HG03457 (cell line): ENCODE data around the gene SNORC.
"Not testable (repeated sequence)": the region's sequence is repeated elsewhere in the genome, so short reads cannot be mapped to it uniquely, and the experiment has no call there.

Experiments
- ATAC-seq: cut with Tn5 transposase; IDR thresholded peaks from one replicate; pipeline ENCODE4 v1.9.1; 2021; ENCODE audit warnings: moderate number of reproducible peaks; ENCODE audit not compliant: unreplicated experiment

Gene SNORC

GRCh38 chr2:232896111-232896510, 26.0 kb downstream of the SNORC start:
- no peak for ATAC-seq

- ATAC-seq, result no peak
Observed at GRCh38 chr2:232896720-232897597, 26.9 kb downstream of the SNORC start.

- no peak for ATAC-seq
Observed at GRCh38 chr2:232897598-232898408, 27.7 kb downstream of the SNORC start.

- ATAC-seq, result no peak
Observed at GRCh38 chr2:232898592-232899543, 28.8 kb downstream of the SNORC start.

GRCh38 chr2:232900811-232901735, 31.0 kb downstream of the SNORC start:
- ATAC-seq, result no peak

GRCh38 chr2:232901736-232902578, 31.9 kb downstream of the SNORC start:
- no peak for ATAC-seq

- ATAC-seq, result no peak
Observed at GRCh38 chr2:232903989-232904388, 33.9 kb downstream of the SNORC start.

GRCh38 chr2:232906867-232907717, 37.0 kb downstream of the SNORC start:
- not testable (repeated sequence) for ATAC-seq

GRCh38 chr2:232907718-232908085, 37.6 kb downstream of the SNORC start:
- not testable (repeated sequence) for ATAC-seq

GRCh38 chr2:232908695-232909094, 38.6 kb downstream of the SNORC start:
- ATAC-seq, result no peak

GRCh38 chr2:232910376-232910775, 40.3 kb downstream of the SNORC start:
- no peak for ATAC-seq

- ATAC-seq, result no peak
Observed at GRCh38 chr2:232911712-232912277, 41.7 kb downstream of the SNORC start.

GRCh38 chr2:232913903-232914302, 43.8 kb downstream of the SNORC start:
- ATAC-seq, result no peak

GRCh38 chr2:232919141-232919540, 49.1 kb downstream of the SNORC start:
- no peak for ATAC-seq

- no peak for ATAC-seq
Observed at GRCh38 chr2:232920055-232920454, 50.0 kb downstream of the SNORC start.

- no peak for ATAC-seq
Observed at GRCh38 chr2:232920760-232921159, 50.7 kb downstream of the SNORC start.

GRCh38 chr2:232924433-232924832, 54.4 kb downstream of the SNORC start:
- no peak for ATAC-seq
